GM18870 (cell line): ENCODE data around the gene MACC1.

Source experiments
- ATAC-seq: cut with Tn5 transposase; IDR thresholded peaks from one replicate; pipeline ENCODE4 v1.9.1; 2021; ENCODE audit warnings: moderate library complexity; ENCODE audit not compliant: unreplicated experiment

The MACC1 gene, protein sequence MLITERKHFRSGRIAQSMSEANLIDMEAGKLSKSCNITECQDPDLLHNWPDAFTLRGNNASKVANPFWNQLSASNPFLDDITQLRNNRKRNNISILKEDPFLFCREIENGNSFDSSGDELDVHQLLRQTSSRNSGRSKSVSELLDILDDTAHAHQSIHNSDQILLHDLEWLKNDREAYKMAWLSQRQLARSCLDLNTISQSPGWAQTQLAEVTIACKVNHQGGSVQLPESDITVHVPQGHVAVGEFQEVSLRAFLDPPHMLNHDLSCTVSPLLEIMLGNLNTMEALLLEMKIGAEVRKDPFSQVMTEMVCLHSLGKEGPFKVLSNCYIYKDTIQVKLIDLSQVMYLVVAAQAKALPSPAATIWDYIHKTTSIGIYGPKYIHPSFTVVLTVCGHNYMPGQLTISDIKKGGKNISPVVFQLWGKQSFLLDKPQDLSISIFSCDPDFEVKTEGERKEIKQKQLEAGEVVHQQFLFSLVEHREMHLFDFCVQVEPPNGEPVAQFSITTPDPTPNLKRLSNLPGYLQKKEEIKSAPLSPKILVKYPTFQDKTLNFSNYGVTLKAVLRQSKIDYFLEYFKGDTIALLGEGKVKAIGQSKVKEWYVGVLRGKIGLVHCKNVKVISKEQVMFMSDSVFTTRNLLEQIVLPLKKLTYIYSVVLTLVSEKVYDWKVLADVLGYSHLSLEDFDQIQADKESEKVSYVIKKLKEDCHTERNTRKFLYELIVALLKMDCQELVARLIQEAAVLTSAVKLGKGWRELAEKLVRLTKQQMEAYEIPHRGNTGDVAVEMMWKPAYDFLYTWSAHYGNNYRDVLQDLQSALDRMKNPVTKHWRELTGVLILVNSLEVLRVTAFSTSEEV

DNA sequence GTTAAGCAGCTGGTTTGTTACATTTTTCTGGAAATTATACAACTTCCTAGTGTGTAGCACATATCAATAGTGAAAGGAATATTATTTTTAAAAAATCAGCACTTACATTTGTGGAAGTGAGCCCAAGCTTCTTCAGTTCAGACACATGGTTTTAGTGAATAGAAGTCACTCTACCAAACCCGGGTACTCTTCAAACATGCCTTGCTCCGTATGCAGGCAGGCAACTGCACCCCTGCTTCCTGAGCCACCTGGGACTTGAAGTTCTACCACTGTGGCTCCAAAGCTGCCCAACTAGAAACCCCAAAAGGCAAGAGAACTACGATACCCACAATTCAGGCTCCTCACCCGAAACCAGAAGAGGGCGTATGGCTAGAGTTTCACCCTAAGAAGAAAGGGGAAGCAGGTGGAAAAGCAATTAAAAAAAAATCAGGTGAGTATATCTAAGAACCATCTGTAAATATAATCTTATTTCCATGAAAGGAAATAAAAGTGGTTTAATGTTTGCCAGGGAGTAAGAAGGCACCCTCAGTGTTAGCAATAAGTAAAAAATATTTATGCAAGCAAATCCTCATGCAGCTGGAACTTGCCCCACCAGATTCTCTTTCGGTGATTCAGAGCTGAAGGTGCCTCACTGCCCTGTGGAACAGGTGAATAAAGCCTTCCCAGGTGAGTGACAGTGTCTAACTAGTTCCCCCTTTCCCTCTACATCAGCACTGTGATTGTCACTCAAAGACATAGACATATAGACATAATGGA lies at the start of gene MACC1:
Gene MACC1, minus strand, starts transcription at position 192 of the 756 bp plus-strand sequence. CDS start 55,522 bp downstream, outside the sequence.
- ATAC-seq: peak; percentile 46

DNA sequence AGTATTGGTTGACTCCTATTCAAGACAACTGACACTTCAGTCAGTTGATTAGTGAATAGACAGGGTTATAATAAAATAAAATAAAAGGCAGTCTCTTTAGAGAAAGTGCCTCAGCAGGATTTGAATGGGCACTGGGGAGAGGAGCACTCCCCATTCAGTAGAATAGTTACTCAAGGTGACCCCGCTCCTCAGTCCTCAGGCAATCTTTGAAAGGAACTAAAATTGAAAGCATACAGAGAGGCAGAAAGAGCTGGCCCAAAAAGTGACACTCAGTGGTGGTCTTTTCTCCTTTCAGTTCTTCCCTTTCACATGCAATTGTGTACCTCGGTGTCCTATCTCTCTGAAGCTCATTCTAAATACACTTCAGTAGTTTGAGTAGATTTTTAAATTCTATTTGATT lies 47.4 kb upstream of the MACC1 start:
- ATAC-seq: no peak

DNA sequence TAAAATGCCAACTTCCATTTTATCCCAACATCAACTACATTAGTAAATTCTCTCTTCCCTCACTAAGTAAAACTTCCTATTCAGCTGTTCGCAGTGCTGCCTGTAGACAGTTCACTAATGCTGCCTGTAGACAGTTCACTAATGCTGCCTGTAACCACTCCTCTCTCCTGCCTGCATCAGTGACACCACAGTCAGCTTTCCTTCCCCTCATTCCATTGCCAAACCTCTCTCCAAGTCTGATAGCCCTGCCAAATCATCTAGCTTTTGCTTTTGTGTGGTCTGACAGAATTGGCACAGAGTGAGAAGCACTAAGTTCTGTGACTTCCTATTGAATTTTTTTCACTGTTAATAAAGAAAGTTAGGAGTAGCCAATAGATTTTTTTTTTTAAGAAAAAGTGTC lies 43.0 kb upstream of the MACC1 start:
- no peak for ATAC-seq

DNA sequence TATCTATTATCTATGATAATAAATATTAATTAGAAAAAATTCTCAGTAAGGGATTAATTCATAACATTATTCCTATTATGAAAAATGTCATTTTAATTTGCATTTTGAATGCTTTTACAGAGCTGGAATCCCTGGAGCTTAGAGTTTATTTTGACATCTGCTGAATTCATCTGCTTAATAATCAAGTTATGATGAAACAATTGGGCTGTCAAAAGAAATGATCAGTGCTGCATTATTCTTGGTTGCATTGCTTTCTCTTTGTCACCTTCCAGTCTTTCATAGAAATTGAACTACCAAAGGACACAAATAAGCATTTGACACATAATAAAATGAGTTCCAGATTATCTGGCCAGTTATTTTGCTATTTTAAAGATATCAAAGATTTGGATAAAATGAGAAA lies 40.0 kb upstream of the MACC1 start:
- ATAC-seq: no peak

DNA sequence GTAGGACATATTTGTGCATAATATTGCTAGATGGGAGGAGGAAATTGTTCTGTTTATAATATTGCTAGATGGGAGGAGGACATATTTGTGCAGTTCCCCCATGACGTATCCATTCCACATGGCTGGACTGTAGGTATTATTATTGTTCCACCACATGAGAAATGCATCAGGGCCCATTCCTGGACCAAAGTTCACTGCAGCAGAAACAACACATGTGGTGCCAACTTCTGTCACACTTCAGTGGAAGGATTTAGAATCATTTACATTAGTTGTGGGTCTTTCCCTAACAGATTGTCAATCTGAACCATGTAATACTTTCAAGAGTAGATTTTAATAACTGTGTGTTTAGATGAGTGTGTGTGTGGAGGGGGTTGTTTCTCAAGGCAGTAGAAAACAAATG lies 32.7 kb upstream of the MACC1 start:
- no peak for ATAC-seq

DNA sequence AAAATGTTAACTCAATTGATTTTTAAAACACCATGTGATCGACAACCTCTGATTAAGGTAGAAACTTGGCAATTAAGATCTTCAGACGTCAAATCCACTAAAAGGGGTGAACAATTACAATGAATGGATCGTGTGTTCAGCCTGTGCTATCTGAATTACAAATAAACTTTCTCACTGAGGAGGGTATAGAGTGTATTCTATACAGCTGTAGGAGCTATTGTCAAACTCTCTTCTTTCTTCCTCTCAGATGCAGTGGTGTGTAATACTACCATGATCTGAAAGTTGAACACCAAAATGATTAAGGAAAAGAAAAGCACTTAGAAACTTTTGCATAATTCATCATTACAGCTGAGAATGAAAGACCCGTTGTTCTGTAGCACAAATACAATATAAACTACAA lies 32.2 kb upstream of the MACC1 start:
- no peak for ATAC-seq

DNA sequence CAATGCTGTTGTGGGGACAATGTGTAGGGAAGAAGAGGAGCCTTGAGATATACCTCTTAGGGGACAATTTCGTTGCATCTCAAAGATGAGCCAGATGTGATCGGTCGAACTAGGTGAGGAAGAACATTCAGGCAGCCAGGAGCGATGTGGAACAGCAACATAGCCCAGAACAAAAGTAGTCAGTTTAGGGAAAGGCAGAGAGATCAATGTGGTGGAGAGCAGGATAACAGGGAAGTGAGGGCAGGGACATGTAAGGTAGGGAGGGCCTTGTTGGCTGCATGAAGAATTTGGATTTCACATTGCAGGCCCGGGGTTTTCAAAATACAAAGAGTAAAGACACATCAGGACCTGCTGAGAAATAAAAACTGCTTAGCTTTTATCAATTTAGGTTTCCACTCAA lies 29.1 kb upstream of the MACC1 start:
- no peak for ATAC-seq

DNA sequence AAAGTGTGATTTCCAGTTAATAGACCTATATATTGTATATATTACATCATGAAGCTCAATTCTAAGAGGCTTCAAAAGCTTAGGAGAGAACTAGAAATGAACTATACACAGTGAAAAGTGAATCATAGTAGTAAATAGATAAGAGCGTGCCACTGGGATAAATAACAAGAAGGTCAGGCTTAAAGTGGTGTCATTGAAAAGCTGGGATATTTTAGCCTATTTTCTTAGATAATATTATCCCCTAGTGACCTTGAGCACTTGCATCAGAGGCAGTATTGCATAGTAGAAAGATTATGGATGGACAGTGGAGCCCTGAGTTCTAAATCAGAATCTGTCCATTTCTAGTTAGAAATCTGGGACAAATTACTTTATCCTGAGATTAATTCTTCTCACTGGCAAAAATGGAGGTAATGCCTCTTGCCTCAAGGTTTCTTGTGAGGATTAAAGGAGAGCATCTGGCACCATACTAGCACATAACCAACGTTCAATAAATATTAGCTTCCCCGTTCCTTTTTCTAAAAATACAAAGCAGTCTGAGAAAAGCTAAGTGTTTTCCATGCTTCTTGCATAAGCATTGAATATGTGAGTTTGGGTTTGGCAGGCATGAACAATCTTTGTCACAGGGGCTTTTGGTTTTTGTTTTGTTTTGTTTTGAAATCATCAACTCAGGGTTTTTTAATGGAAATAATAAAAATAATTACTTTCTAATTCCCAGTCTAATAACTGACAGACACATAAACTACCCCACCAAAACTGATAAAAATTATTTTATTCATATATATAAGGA lies 27.3 kb upstream of the MACC1 start:
- ATAC-seq: no peak

DNA sequence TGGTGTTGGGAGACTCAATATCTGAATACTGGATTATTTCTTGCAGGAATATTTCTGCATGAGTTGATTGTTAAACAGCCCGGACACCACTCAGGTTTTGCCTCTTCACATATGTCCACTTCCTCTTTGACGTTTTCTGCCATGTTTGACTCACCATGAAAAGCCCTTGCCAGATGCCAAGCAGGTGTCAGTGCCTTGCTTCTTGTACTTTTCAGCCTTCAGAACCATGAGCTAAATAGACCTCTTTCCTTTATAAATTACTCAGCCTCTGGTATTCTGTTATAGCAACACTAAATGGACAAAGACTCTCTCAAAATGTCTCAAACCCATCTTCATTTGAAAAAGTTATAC lies 24.7 kb upstream of the MACC1 start:
- peak; percentile 37 for ATAC-seq

DNA sequence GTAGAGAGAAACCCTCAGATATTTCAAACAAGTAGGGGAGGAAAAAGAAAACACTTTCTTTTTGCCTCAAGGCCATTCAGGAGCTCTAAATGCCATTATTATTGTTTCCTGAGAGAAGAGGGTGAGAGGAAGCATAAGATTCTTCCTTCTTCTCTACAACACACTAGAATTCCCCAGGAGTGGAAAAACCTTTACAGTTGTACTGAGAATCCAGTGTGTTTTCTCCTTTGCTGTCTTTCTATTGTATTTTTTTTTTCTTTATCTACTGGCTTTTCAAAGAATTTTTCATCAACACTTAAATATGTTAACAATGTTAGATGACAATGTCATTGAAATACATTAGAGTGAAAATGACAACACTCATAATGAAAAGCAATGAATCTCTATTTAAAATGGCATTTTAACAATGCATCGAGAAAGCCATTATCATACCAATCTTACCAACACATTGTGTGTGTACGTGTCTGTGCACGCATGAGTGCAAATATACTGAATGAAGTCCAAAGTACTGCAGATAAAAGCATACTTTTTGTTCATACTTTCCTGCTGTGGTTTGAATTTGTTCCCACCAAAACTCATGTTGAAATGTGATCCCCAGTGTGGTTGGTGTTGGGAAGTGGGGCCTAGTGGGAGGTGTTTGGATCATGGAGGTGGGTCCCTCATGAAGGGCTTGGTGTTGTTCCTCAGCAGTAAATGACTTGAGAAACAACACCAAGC lies 24.2 kb upstream of the MACC1 start:
- no peak for ATAC-seq

DNA sequence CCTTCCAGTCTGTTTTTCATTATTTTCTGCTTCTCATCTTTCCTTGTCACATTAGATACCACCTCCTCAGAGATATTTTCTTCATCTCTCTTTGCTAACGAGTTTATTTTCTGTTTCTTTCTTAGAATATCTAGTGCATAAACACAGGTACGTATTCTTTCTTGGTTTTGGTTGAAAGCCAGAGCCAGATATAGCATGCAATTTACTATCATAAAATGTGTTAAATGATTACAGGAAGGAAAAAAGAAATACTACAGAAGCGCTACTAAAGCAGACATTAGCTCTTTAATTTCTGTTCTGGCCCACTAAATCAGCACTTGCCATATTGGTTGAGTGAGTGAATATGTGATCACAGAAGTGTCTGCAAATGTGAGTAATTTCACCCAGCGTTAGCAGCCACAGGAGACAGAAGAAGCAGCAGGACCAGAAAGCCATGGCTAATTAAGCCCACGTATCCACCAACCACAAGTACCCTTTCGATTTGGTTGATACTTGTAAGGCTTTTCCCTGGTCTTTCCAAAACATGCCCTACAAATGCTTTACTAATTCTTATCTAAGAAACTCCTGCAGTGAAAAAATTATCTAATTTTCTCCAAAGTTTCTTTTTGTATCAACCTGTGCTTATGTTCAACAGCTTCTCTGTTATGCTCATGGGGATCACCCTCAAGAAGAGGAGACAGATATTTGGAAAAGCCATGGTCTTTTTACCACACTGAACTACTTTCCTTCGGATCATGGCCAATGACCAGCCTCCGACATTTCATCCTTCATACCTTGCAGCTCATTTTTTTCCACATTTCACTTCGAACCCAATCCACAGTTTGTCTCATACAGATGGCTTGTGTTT lies 23.1 kb upstream of the MACC1 start:
- ATAC-seq: peak; percentile 39

DNA sequence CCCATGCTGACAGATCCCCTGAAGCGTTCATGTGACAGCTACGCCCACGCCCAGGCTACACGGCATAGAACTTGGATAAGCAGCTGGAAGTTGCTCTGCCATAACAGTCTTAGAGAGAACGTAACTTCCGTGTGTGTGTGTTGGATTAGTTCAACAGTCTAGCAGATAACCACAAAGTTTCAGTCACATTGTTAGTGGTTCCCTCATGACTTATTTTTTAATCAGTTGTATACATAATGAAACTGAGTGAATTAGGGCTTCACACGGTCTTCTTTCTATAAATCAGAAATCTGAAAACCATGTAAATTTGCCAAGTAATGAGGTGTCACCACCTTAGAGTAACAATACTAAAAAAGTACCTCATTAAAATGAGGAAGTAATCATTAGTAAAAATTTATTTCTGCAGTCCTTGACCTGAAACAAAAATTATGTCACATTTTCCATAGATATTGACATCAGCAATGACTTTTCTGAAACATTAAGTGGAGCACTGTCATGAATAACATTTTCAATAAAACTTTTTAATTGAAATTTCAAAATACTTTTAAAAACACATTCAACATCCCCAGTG lies 21.7 kb upstream of the MACC1 start:
- ATAC-seq: peak; percentile 87

DNA sequence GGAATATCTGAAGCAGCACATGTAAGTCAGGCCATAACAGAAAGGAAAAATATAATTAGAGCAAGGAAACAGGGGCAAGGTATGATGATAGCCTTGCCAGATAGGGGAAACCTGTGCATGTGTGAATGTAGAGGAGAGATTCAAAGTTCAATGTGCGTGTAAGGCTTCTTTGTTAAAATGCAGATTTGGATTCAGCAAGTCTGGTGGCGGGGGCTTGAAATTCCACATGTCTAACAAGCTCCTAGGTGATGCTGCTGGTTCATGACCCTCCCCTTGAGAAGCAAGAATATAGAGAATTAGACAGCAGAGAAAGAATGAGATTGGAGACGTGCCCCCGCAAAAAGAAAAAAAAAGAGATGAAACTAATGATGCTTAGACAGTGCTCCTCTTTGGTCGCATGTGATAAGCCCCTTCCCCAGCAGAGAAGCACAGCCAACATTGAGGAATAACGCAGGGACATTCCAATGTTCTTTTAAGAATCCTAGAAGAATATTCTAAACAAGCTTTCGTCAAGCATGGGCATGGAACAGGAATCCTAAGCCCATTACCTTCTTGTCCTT lies 21.1 kb upstream of the MACC1 start:
- no peak for ATAC-seq

DNA sequence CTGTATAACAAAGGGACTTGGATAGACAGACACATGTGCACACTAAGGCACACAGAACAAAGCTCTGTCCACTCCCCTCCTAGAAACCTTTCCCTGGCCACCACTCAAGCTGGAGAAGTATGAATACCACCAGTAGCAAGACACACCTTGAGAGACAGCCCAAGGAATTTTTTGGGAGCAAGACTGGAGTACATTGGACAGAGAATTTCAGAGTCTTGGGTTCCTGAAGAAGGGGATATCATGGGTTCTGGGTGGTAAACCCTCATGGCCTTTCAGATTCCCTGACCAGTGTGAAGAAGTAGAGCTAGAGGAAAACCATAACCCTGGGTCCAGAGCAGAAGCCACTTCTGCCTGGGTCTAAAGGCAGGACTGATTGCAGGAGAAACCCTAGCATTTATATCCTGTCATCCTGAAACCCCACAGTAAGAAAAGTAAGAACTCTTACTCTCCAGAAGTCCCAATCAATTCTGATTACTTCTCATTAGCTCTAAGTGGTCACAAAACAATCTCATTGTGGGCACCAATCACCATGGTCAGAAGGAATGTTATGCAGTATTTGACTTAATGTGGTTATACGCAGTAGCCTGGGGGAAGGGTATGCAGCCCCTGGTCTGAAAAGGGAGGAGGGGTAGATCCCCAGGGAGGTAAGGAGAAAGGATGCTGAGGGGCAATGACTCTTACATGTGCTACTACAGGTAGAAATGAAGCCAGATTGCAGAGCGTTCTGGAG lies 20.4 kb upstream of the MACC1 start:
- ATAC-seq: no peak

DNA sequence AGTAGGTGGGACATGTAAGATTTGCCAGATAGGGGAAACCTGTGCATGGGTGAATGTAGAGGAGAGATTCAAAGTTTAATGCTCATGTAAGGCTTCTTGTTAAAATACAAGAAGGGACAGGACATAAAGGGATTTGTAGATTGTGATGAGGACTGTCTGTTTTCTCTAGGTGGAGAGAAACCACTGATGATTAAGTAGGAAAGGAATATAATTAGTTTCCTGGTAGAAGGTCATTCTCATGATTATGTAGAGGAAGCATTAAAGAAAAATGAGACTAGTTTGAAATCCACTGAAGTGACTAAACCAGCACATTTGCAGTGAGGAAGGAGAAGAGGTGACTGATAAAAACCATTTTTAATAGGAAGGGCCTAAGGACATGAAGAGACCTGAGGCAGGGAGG lies 19.6 kb upstream of the MACC1 start:
- ATAC-seq: no peak

DNA sequence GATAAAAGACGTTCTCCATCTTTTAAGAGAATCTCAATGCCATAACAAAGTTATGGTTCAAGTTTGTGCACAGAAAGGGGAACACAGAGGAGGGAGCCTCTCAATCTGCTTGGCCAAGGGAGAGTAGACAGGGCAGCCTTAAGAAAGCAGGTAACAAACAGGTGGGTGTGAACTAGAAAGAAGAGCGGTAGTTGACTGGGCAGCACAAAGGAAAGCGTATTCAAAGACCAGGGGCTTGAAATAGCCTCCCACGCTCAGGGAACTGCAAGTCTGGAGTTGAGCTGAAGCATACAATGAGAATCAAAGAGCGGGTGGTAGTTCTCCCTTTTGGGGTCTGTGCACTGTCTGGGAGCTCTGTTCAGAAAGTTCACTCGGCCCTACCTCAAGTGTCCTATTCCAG lies 18.9 kb upstream of the MACC1 start:
- ATAC-seq: no peak

DNA sequence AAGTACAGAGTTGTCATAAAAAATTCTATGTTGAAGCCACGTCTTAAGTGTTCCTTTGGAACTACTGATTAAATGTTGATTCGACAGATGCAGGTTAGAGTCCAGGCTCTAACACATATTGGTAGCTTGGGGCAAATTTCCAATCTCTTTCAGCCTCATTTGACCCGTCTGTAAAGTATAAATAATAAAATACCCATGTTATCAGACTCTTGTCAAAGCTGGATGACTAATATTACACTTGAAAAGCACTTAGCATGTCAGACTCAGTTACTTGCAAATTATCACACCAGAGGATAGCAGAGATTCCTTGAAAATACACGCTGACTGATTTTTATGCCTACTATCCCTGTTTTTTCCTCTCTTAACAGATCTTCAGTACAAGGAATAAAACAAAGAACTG lies 18.1 kb upstream of the MACC1 start:
- ATAC-seq: no peak

DNA sequence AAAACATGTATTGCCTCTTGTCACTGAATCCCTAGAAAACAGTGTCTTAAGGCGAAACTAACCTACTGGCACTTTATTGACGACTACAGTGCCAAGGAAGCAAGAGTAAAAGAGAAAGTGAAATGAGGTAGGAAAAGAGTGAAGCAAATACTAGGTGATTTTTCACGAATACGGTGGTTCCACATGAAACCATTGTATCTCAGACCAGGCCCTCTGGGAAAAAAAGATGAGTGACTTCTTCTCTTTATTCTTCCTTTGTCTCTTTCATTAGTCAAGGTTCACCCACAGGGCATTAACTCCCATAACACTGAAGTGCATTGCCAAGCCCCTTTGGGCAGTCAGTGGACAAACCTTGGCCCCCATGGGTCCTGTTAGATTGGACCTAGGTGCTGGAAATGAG lies 16.2 kb upstream of the MACC1 start:
- peak; percentile 32 for ATAC-seq
